SK-N-SH (cell line): ENCODE data around the gene ART4. TPM values are rescaled to one million over a fixed set of nuclear protein-coding genes. Genes with fewer than 3 reads are reported as not detected.

Source experiments
- CTCF ChIA-PET: fragments of 300-600, 350-600 bp; formaldehyde crosslinking; extraction: SDS; loops from one replicate; lab custom pipeline; 2021; lab: Yijun Ruan, JAX
- POLR2A ChIA-PET: fragments of 350-600 bp; sonication (Branson Sonifier 250); formaldehyde crosslinking; extraction: SDS; loops from one replicate; lab custom pipeline; 2020; ENCODE audit warnings: antibody characterized with exemption, inconsistent platforms; lab: Yijun Ruan, JAX
- DNase-seq: peaks from one replicate; pipeline ENCODE4 v3.0.0; 2012
- H2AFZ ChIP-seq: fragments of 200-600 bp; sonication (generic); 2 replicates; pipeline ENCODE4 v1.8.1; 2016; ENCODE audit warnings: antibody characterized with exemption, mild to moderate bottlenecking, low read depth
- H3F3A ChIP-seq: fragments of 200-600 bp; sonication (generic); replicated peaks from 2 replicates; pipeline ENCODE3; 2016; ENCODE audit warnings: antibody characterized with exemption, mild to moderate bottlenecking; ENCODE audit not compliant: insufficient read depth
- H3K27ac ChIP-seq, 2 experiments: fragments of 200-500 bp in 1 of 2; fragments of 200-600 bp in 1 of 2; sonication (Bioruptor generic) in 1 of 2; sonication (generic), shearing (Covaris generic) in 1 of 2; 2 replicates each; pipeline versions ENCODE4 v1.5.1 to v1.6.1; 2014 to 2016; ENCODE audit warnings: low read depth in 2 of 2, inconsistent platforms in 1 of 2, low read length in 1 of 2, mild to moderate bottlenecking in 1 of 2, mixed read lengths in 1 of 2
- H3K27me3 ChIP-seq: fragments of 200-600 bp; sonication (generic), shearing (Covaris generic); 2 replicates; pipeline ENCODE4 v1.6.1; 2016; ENCODE audit warnings: mixed run types; ENCODE audit not compliant: insufficient read depth
- H3K36me3 ChIP-seq, 2 experiments: fragments of 200-500 bp in 1 of 2; fragments of 200-600 bp in 1 of 2; sonication (Bioruptor generic) in 1 of 2; sonication (generic) in 1 of 2; replicated peaks in 1 of 2; 2 replicates each; pipeline versions ENCODE3 to v1.5.1; 2014 to 2016; ENCODE audit warnings: low read length in 1 of 2, mild to moderate bottlenecking in 1 of 2; ENCODE audit not compliant: insufficient read depth in 2 of 2, control insufficient read depth in 1 of 2
- H3K4me1 ChIP-seq, 2 experiments: fragments of 200-500 bp in 1 of 2; fragments of 200-600 bp in 1 of 2; sonication (Bioruptor generic) in 1 of 2; sonication (generic), shearing (Covaris generic) in 1 of 2; 2 replicates each; pipeline versions ENCODE4 v1.5.1 to v1.6.1; 2014 to 2016; ENCODE audit warnings: low read depth in 1 of 2, low read length in 1 of 2, mixed run types in 1 of 2; ENCODE audit not compliant: insufficient read depth in 2 of 2, control insufficient read depth in 1 of 2
- H3K4me2 ChIP-seq: fragments of 200-600 bp; sonication (generic), shearing (Covaris generic); 2 replicates; pipeline ENCODE4 v1.6.1; 2017; ENCODE audit warnings: mixed run types
- H3K4me3 ChIP-seq, 2 experiments: fragments of 200-500 bp in 1 of 2; fragments of 200-600 bp in 1 of 2; sonication (Bioruptor generic) in 1 of 2; sonication (generic), shearing (Covaris generic) in 1 of 2; 2 replicates each; pipeline versions ENCODE4 v1.5.1 to v1.8.1; 2014 to 2016; ENCODE audit warnings: low read depth in 2 of 2, inconsistent platforms in 1 of 2, low read length in 1 of 2, mild to moderate bottlenecking in 1 of 2, mixed read lengths in 1 of 2, moderate library complexity in 1 of 2
- H3K79me2 ChIP-seq: fragments of 200-600 bp; sonication (generic); 2 replicates; pipeline ENCODE4 v1.8.1; 2017; ENCODE audit warnings: mild to moderate bottlenecking; ENCODE audit not compliant: insufficient read depth
- H3K9ac ChIP-seq: fragments of 200-600 bp; sonication (generic); 2 replicates; pipeline ENCODE4 v1.6.1; 2017; ENCODE audit warnings: mixed run types
- H3K9me2 ChIP-seq: fragments of 200-600 bp; sonication (generic); 2 replicates; pipeline ENCODE4 v1.6.1; 2017; ENCODE audit warnings: mixed run types
- H3K9me3 ChIP-seq: fragments of 200-600 bp; sonication (generic); 2 replicates; pipeline ENCODE4 v1.6.1; 2017; ENCODE audit warnings: mixed run types, mild to moderate bottlenecking, moderate library complexity
- H4K20me1 ChIP-seq: fragments of 200-600 bp; sonication (generic); 2 replicates; pipeline ENCODE4 v1.6.1; 2017; ENCODE audit warnings: mild to moderate bottlenecking, mixed run types; ENCODE audit not compliant: insufficient read depth
- CTCF ChIP-seq: fragments of 200-600 bp; sonication (generic); IDR thresholded peaks from 2 replicates; pipeline ENCODE4 v1.6.1; 2017; ENCODE audit warnings: antibody characterized with exemption, mild to moderate bottlenecking, moderate library complexity
- ELF1 ChIP-seq: IDR thresholded peaks from 2 replicates; pipeline ENCODE4 v1.4.0; 2012
- EP300 ChIP-seq, 2 experiments: IDR thresholded peaks; 2 replicates each; pipeline versions ENCODE4 v1.4.0 to v1.6.1; 2012; ENCODE audit warnings: borderline replicate concordance in 1 of 2, low read depth in 1 of 2, low read length in 1 of 2
- FOXJ3 ChIP-seq: sonication (generic); formaldehyde crosslinking; IDR thresholded peaks from 2 replicates; pipeline ENCODE4 v1.5.1; 2020; ENCODE audit warnings: mild to moderate bottlenecking, missing genetic modification reagents
- GABPA ChIP-seq: IDR thresholded peaks from 2 replicates; pipeline ENCODE4 v1.4.0; 2012; ENCODE audit warnings: low read depth, mild to moderate bottlenecking
- GATA2 ChIP-seq: sonication (generic); formaldehyde crosslinking; IDR thresholded peaks from 2 replicates; pipeline ENCODE4 v1.5.0; 2020; ENCODE audit warnings: mild to moderate bottlenecking, missing genetic modification reagents
- JUND ChIP-seq: IDR thresholded peaks from 2 replicates; pipeline ENCODE4 v1.4.0; 2012
- MEF2A ChIP-seq: IDR thresholded peaks from 2 replicates; pipeline ENCODE4 v1.4.0; 2012; ENCODE audit warnings: low read depth, borderline replicate concordance
- MXI1 ChIP-seq: IDR thresholded peaks from 2 replicates; pipeline ENCODE4 v1.6.1; 2012; ENCODE audit warnings: mild to moderate bottlenecking, low read depth, low read length, improper control_type of control experiment
- NFIC ChIP-seq: IDR thresholded peaks from 2 replicates; pipeline ENCODE4 v1.4.0; 2012; ENCODE audit warnings: borderline replicate concordance
- NRF1 ChIP-seq: IDR thresholded peaks from 2 replicates; pipeline ENCODE4 v1.6.1; 2012; ENCODE audit warnings: low read depth, mild to moderate bottlenecking, low read length
- POLR2AphosphoS5 ChIP-seq: IDR thresholded peaks from 2 replicates; pipeline ENCODE4 v1.6.1; 2012; ENCODE audit warnings: low read depth, low read length
- RAD21 ChIP-seq: IDR thresholded peaks from 2 replicates; pipeline ENCODE4 v1.6.1; 2012; ENCODE audit warnings: mild to moderate bottlenecking, low read length
- SIN3A ChIP-seq: IDR thresholded peaks from 2 replicates; pipeline ENCODE4 v1.6.1; 2012; ENCODE audit warnings: low read depth, mild to moderate bottlenecking, low read length, moderate library complexity, borderline replicate concordance
- SMC3 ChIP-seq: IDR thresholded peaks from 2 replicates; pipeline ENCODE4 v1.6.1; 2012; ENCODE audit warnings: low read depth, low read length, improper control_type of control experiment
- TAF1 ChIP-seq: IDR thresholded peaks from 2 replicates; pipeline ENCODE4 v1.6.1; 2012; ENCODE audit warnings: low read depth, mild to moderate bottlenecking, low read length, moderate library complexity, borderline replicate concordance
- TEAD4 ChIP-seq: IDR thresholded peaks from 2 replicates; pipeline ENCODE4 v1.4.0; 2012; ENCODE audit warnings: mild to moderate bottlenecking, borderline replicate concordance; ENCODE audit not compliant: insufficient read depth
- YY1 ChIP-seq: IDR thresholded peaks from 2 replicates; pipeline ENCODE4 v1.4.0; 2012; ENCODE audit warnings: low read depth, mild to moderate bottlenecking
- ZBTB33 ChIP-seq: IDR thresholded peaks from 2 replicates; pipeline ENCODE4 v1.4.0; 2012; ENCODE audit warnings: low read depth, borderline replicate concordance
- WGBS: methylation state at CpG from one replicate; pipeline ENCODE4 v1.1.6; 2017; ENCODE audit warnings: low lambda C conversion rate; 5-methylcytosine and 5-hydroxymethylcytosine counted together
- polyA plus RNA-seq, 3 experiments: library from polyadenylated mRNA; depleted of rRNA; stranded (reverse); fragments of >200 nt; gene quantifications; 2 replicates each; pipeline ENCODE4 v1.2.3, GENCODE V29; 2012
- TF ChIP-seq, protein P1 (sequence below): IDR thresholded peaks from 2 replicates; pipeline ENCODE4 v1.4.0; 2012; ENCODE audit warnings: low read depth, borderline replicate concordance

The ART4 gene
- polyA plus RNA-seq, 1 of the 3 experiments (the other 2 are of a cell fraction): not detected

DNA sequence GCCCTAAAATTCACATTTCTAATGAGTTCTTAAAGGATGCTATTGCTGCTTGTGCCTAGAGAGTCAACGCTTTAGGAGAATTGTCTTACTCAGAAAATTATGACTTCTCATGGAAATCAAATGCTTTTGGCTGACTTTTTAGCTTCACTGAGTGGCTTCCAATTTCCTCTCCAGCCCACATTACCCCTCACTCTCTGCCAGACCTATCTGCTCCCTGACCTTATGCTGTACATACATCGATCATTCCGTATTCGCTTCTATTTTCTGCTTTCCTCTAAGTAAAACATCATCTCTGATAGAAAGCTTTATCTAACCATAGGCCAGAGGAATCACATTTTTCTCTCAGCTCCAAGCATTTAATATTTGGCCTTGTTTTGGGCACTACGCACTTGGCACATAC is 16.8 kb downstream of the ART4 start:
- H4K20me1 ChIP-seq: no peaks in the 10 kb centered on the region
- no peak overlapping the region for H3K27ac ChIP-seq
- no peaks in the 10 kb centered on the region; a peak in 1 of 4 replicates for H3K4me1 ChIP-seq
- H2AFZ ChIP-seq: no peak overlapping the region
- TF ChIP-seq, protein P1, sequence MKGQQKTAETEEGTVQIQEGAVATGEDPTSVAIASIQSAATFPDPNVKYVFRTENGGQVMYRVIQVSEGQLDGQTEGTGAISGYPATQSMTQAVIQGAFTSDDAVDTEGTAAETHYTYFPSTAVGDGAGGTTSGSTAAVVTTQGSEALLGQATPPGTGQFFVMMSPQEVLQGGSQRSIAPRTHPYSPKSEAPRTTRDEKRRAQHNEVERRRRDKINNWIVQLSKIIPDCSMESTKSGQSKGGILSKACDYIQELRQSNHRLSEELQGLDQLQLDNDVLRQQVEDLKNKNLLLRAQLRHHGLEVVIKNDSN: no peak
- TF ChIP-seq ELF1: no peak
- TF ChIP-seq FOXJ3 (CRISPR knock-in tag): no peak
- TF ChIP-seq NRF1: no peak
- TF ChIP-seq CTCF: no peak
- TF ChIP-seq TEAD4: no peak
- TF ChIP-seq GABPA: no peak
- no peak for TF ChIP-seq SMC3
- TF ChIP-seq MXI1: no peak
- no peaks in the 10 kb centered on the region for H3K79me2 ChIP-seq
- H3K4me3 ChIP-seq: no peak overlapping the region
- no peak overlapping the region for H3K9ac ChIP-seq
- no peaks in the 10 kb centered on the region for H3K36me3 ChIP-seq
- 98% methylated on average over 5 of the region's 5 CpGs for WGBS
- no peak overlapping the region for H3K4me2 ChIP-seq
- no peak for DNase-seq
- no peaks in the 10 kb centered on the region for H3K9me3 ChIP-seq
- H3K9me2 ChIP-seq: no peaks in the 10 kb centered on the region
- ChIA-PET CTCF (no interaction called here), POLR2A (no interaction called here)
- no peaks in the 10 kb centered on the region for H3K27me3 ChIP-seq
- H3F3A ChIP-seq: no peaks in the 10 kb centered on the region

GRCh38 chr12:14825256-14825655 is 18.1 kb downstream of the ART4 start:
- ChIA-PET POLR2A (no interaction called here), CTCF (interaction anchor here (0.5 to 1.4 kb wide), 4 partner anchors 14 to 604 kb away, joined by 3 to 4 read pairs (median 3); no protein-coding TSS in a partner anchor)
- DNase-seq: no peak

More at GRCh38 chr12:14825256-14825655, 18.1 kb downstream of the ART4 start:
- Histone ChIP-seq H3F3A (no peaks in the 10 kb centered on the region), H2AFZ (no peak overlapping the region), H3K4me2 (no peak overlapping the region), H3K27ac (no peak overlapping the region; a peak in 1 of 4 replicates), H3K9ac (no peak overlapping the region), H3K4me3 (no peak overlapping the region), H3K27me3 (no peaks in the 10 kb centered on the region), H3K36me3 (no peaks in the 10 kb centered on the region), H3K4me1 (no peaks in the 10 kb centered on the region; a peak in 1 of 4 replicates), H3K79me2 (no peaks in the 10 kb centered on the region), H4K20me1 (no peaks in the 10 kb centered on the region), H3K9me2 (no peaks in the 10 kb centered on the region), H3K9me3 (no peaks in the 10 kb centered on the region)
- TF ChIP-seq GATA2 (no peak), MXI1 (no peak), ZBTB33 (no peak), SMC3 (no peak), NFIC (no peak), YY1 (no peak), MEF2A (no peak), ELF1 (no peak), JUND (no peak), RAD21 (no peak), TEAD4 (no peak), POLR2AphosphoS5 (no peak), TAF1 (no peak), EP300 (IDR thresholded peaks at IDR 0.05; ENCODE audit: borderline replicate concordance in 1 of 2, low read depth in 1 of 2, low read length in 1 of 2) (no peak), SIN3A (no peak), GABPA (no peak), FOXJ3 (CRISPR knock-in tag) (no peak)
- TF ChIP-seq, protein P1: no peak
